CD4-positive, CD25-positive, alpha-beta regulatory T cell (primary cell): ENCODE results near the gene PGA4. TPM values are rescaled to one million over a fixed set of nuclear protein-coding genes. Genes with fewer than 3 reads are reported as not detected.

Source experiments
- ATAC-seq, 2 donors: fragments of 150-1000 bp; cut with Tn5 transposase; one replicate each; pipeline ENCODE4 v1.10.0; 2021; ENCODE audit warnings: low read depth in 2 of 2, moderate number of reproducible peaks in 2 of 2, moderate library complexity in 1 of 2
- DNase-seq, 3 donors: peaks; one replicate each; pipeline versions ENCODE4 v3.0.0 to v3.0.0-alpha.2; 2012 to 2022; ENCODE audit warnings: mixed read lengths in 1 of 3
- H3K27ac ChIP-seq: one replicate; pipeline ENCODE4 v1.7.0; 2013; ENCODE audit warnings: mild to moderate bottlenecking, low read length; ENCODE audit not compliant: insufficient read depth, poor library complexity, severe bottlenecking
- H3K27me3 ChIP-seq: one replicate; pipeline ENCODE4 v1.7.0; 2013; ENCODE audit warnings: low read length; ENCODE audit not compliant: control insufficient read depth, insufficient read depth
- H3K36me3 ChIP-seq: one replicate; pipeline ENCODE4 v1.7.0; 2013; ENCODE audit warnings: mild to moderate bottlenecking, low read length, moderate library complexity; ENCODE audit not compliant: control insufficient read depth, insufficient read depth
- H3K4me1 ChIP-seq: 2 replicates; pipeline ENCODE4 v1.7.0; 2013; ENCODE audit warnings: mild to moderate bottlenecking, low read length; ENCODE audit not compliant: insufficient read depth, control insufficient read depth, poor library complexity, severe bottlenecking
- H3K4me3 ChIP-seq: one replicate; pipeline ENCODE4 v1.7.0; 2013; ENCODE audit warnings: low read depth, mild to moderate bottlenecking, low read length, moderate library complexity
- H3K9me3 ChIP-seq, 2 experiments: 1 replicate in 1 of 2; 2 replicates in 1 of 2; pipeline ENCODE4 v1.7.0; 2013; ENCODE audit warnings: low read length in 2 of 2, mild to moderate bottlenecking in 1 of 2, moderate library complexity in 1 of 2; ENCODE audit not compliant: control insufficient read depth in 2 of 2
- H3K27ac Mint-ChIP-seq, 3 donors: one replicate each; pipeline ENCODE4 v1.8.0; 2020 to 2022; ENCODE audit warnings: mild to moderate bottlenecking in 3 of 3, mixed read lengths in 3 of 3, moderate library complexity in 2 of 3
- H3K27me3 Mint-ChIP-seq: one replicate; pipeline ENCODE4 v1.8.0; 2022; ENCODE audit warnings: mild to moderate bottlenecking, mixed read lengths
- H3K36me3 Mint-ChIP-seq: one replicate; pipeline ENCODE4 v1.8.0; 2020; ENCODE audit warnings: mixed read lengths
- H3K4me1 Mint-ChIP-seq, 4 donors: one replicate each; pipeline ENCODE4 v1.8.0; 2020 to 2022; ENCODE audit warnings: mixed read lengths in 4 of 4, mild to moderate bottlenecking in 1 of 4
- H3K4me3 Mint-ChIP-seq, 4 donors: one replicate each; pipeline ENCODE4 v1.8.0; 2020 to 2022; ENCODE audit warnings: mild to moderate bottlenecking in 4 of 4, mixed read lengths in 4 of 4, moderate library complexity in 3 of 4
- H3K9me3 Mint-ChIP-seq, 7 donors: one replicate each; pipeline ENCODE4 v1.8.0; 2020 to 2022; ENCODE audit warnings: mixed read lengths in 7 of 7, mild to moderate bottlenecking in 3 of 7, moderate library complexity in 2 of 7
- polyA plus RNA-seq, 4 donors: library from polyadenylated mRNA; unstranded; fragments of 300-500 nt; fragmentation: Illumina TruSeq; gene quantifications; one replicate each; pipeline ENCODE4 v1.2.3, GENCODE V29; 2021
- total RNA-seq: library from RNA; stranded (reverse); gene quantifications from one replicate; pipeline ENCODE4 v1.2.3, GENCODE V29; 2022

PGA4 gene
- total and polyA plus RNA-seq, 5 donors from 2014 or later: not detected

- Histone ChIP-seq H3K4me3 (no peak overlapping the region), H3K36me3 (no peaks in the 10 kb centered on the region), H3K27ac (no peak overlapping the region), H3K9me3 (no peaks in the 10 kb centered on the region), H3K4me1 (no peaks in the 10 kb centered on the region), H3K27me3 (no peaks in the 10 kb centered on the region)
- H3K27me3 Mint-ChIP-seq: peaks cover 9% of the 10 kb centered on the region
- ATAC-seq: no peak
- H3K36me3 Mint-ChIP-seq: no peaks in the 10 kb centered on the region
- H3K9me3 Mint-ChIP-seq: peaks cover 0 to 4% (median 0%) of the 10 kb centered on the region in 7 donors
- H3K27ac Mint-ChIP-seq: no peak overlapping the region
- H3K4me3 Mint-ChIP-seq: no peak overlapping the region
- peaks cover 0 to 4% (median 0%) of the 10 kb centered on the region in 4 donors for H3K4me1 Mint-ChIP-seq
- DNase-seq: no peak
Measured at GRCh38 chr11:61267437-61267841, 45.3 kb downstream of the PGA4 start.

DNA sequence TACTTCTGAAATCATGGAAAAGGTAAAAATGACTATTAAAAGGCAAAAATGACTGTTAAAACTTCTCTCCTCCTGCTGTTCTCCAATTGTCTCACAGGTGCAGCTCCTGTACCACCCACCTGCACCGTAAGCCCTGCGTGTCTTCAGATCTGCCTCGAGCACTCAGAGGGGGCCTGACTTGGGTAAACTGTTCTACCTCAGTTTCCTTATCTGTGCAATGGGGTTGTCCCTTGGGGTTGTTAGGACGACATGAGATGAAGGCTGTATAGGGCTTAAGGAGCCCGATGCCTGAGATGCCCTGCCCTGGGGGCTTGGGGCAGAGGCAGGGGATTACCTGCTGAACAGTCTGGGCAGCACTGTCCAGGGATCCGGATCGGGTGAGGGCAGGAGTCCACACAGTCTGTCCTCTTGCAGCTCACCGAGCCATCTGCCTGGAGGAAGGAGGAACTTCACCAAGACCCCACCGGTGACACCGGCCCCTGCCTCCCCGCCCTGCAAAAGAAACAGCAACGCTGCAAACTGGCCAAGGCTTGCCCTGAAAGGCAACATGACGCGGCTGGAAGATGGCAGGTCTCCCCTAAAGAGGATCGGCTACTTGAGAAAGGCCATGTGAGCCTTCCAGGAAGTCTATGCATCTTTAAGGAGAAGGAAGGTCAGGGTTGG, 46.6 kb downstream of the PGA4 start:
- peaks cover 0 to 4% (median 0%) of the 10 kb centered on the region in 4 donors for H3K4me1 Mint-ChIP-seq

DNA sequence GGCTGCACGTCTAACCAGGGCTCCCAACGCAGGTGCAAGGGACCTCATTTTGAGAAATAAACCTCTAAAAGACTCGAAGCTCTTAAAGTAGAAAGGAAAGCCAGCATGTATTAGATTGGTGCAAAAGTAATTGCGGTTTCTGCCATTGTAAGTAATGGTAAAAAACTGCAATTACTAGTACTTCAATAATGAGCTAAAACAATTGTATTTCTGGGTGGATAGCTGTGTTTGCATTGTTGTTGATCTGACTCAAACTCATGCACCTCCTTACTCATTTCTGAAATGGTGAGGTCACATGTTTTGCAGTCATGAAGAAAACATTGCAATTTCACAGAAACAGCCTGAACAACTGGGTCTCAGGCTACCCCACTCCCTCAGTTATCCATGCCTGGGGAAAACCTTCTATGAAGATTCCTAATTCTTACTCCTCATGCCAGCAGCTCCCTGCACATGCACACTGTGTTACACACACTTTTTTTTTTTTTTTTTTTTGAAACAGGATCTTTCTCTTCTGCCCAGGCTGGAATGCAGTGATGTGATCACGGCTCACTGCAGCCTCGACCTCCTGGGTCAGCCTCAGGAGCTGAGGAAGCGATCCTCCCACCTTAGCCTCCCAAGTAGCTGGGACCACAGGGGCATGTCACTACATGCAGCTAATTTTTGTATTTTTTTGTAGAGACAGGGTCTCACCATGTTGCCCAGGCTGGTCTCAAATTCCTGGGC, 48.4 kb downstream of the PGA4 start:
- no peaks in the 10 kb centered on the region for H3K4me1 ChIP-seq
- no peaks in the 10 kb centered on the region for H3K36me3 ChIP-seq
- H3K4me1 Mint-ChIP-seq: peaks cover 0 to 4% (median 0%) of the 10 kb centered on the region in 4 donors
- no peaks in the 10 kb centered on the region for H3K36me3 Mint-ChIP-seq
- H3K9me3 Mint-ChIP-seq: no peaks in the 10 kb centered on the region
- ATAC-seq (no peak), DNase-seq (peak in 1 of 3 donors; percentile 76)
- H3K27me3 Mint-ChIP-seq: no peaks in the 10 kb centered on the region
- H3K9me3 ChIP-seq: no peaks in the 10 kb centered on the region
- no peaks in the 10 kb centered on the region for H3K27me3 ChIP-seq
- peak overlapping the region in 1 of 3 donors; percentile 48 for H3K27ac Mint-ChIP-seq
- no peak overlapping the region for H3K4me3 Mint-ChIP-seq
- H3K4me3 ChIP-seq: no peak overlapping the region
- H3K27ac ChIP-seq: no peak overlapping the region

More for the DNA sequence above, 46.6 kb downstream of the PGA4 start:
- Histone ChIP-seq H3K4me1 (no peaks in the 10 kb centered on the region), H3K9me3 (no peaks in the 10 kb centered on the region), H3K4me3 (no peak overlapping the region), H3K27ac (no peak overlapping the region), H3K27me3 (no peaks in the 10 kb centered on the region), H3K36me3 (no peaks in the 10 kb centered on the region)
- Mint-ChIP-seq H3K27ac (no peak overlapping the region), H3K27me3 (peaks cover under 1% of the 10 kb centered on the region), H3K4me3 (no peak overlapping the region), H3K9me3 (peaks cover 0 to under 1% (median 0%) of the 10 kb centered on the region in 7 donors), H3K36me3 (no peaks in the 10 kb centered on the region)
- ATAC-seq (no peak), DNase-seq (no peak)

DNA sequence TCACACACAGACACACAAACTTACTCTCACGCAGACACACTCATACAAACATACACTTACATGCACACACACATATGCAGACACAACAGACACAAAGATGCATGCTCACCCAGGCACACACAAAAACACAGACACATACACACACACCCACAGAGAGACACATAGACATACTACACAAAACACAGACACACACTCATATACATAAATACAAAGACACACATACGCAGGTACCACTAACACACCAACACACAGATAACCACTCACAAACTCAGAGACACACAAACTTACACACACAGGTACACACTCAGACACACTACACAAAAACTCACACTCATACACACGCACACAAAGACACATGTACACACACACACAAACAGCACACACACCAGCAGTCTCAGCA, 50.6 kb downstream of the PGA4 start:
- Mint-ChIP-seq H3K4me3 (no peak overlapping the region), H3K36me3 (no peaks in the 10 kb centered on the region), H3K4me1 (peaks cover 0 to 4% (median 0%) of the 10 kb centered on the region in 4 donors), H3K27ac (no peak overlapping the region), H3K9me3 (no peaks in the 10 kb centered on the region), H3K27me3 (no peaks in the 10 kb centered on the region)
- no peak overlapping the region for H3K27ac ChIP-seq
- ATAC-seq: no peak
- no peaks in the 10 kb centered on the region for H3K9me3 ChIP-seq
- H3K4me3 ChIP-seq: no peak overlapping the region
- H3K4me1 ChIP-seq: no peaks in the 10 kb centered on the region
- H3K27me3 ChIP-seq: no peaks in the 10 kb centered on the region
- DNase-seq: no peak
- no peaks in the 10 kb centered on the region for H3K36me3 ChIP-seq

DNA sequence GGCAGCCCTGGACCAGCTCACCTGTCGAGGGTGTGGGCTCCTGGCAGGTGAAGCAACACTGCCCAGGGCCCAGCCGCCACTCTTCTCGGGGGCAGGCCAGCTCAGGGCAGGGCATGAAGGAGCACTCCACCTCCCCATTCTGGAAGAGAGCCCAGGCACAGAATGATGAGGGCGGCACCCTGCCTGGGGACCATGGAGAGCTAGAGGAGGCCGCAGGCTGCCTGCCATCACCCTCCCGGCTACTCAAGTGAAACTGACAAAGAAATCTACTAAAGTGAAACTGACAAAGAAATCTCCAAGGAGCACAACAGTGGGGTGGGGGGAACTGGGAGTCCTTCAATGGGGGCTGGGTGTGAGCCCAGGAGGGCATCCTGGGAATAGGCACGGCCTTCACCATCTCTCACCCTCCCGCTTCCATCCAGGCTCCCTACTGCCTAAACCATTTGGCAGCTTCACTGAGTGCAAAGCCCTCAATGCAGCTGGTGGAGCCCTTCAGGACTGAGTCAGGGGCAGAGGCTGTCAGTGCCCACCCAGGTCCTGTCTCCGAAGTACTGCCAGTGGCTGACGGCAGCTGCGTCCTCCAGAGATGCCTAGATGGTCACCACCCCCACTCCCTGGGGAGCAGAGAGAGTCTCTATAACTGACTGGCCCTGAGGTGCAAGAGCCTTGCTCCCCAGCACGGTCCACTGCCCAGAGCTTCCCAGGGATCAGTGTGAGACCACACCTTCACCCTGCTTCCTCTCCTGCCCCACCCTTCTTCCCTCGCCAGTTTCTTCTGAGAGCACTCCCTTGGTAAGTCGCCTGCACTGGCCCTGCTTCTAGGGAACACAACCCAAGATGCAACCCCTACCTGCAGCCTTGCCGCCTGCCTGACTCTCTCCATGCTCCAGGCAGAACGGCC, 51.3 kb downstream of the PGA4 start:
- no peak overlapping the region for H3K4me3 Mint-ChIP-seq
- Histone ChIP-seq H3K4me3 (no peak overlapping the region), H3K36me3 (no peaks in the 10 kb centered on the region), H3K27ac (no peak overlapping the region), H3K4me1 (no peaks in the 10 kb centered on the region), H3K9me3 (no peaks in the 10 kb centered on the region), H3K27me3 (no peaks in the 10 kb centered on the region)
- no peaks in the 10 kb centered on the region for H3K36me3 Mint-ChIP-seq
- peaks cover 0 to 3% (median 0%) of the 10 kb centered on the region in 7 donors for H3K9me3 Mint-ChIP-seq
- no peak overlapping the region for H3K27ac Mint-ChIP-seq
- DNase-seq: no peak
- no peak for ATAC-seq
- H3K4me1 Mint-ChIP-seq: peaks cover 0 to 4% (median 0%) of the 10 kb centered on the region in 4 donors
- peaks cover 5% of the 10 kb centered on the region for H3K27me3 Mint-ChIP-seq

DNA sequence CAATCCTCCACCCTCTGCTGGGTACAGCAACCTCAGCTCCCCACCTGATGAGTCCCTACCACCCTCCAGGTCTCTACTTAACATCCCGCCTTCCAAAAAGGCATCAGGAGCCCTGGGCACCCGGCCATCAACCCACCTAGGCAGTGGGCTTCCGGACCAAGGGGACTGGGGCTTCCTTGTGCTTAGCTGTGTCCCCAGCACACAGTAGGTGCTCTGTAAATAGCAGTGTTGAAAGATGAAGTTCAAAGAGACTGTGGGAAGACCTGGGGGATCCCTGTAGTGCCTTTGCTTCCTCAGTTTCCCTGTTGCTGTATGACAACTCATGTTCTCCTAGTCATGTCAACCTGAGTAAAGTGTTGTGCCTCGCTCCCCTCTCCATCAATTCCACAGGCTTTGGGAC, 51.9 kb downstream of the PGA4 start:
- no peaks in the 10 kb centered on the region for H3K27me3 ChIP-seq
- no peaks in the 10 kb centered on the region for H3K9me3 ChIP-seq
- H3K4me1 ChIP-seq: no peaks in the 10 kb centered on the region
- no peak overlapping the region for H3K27ac ChIP-seq
- Mint-ChIP-seq H3K4me1 (peaks cover 0 to 4% (median 0%) of the 10 kb centered on the region in 4 donors), H3K27ac (no peak overlapping the region), H3K27me3 (peaks cover 7% of the 10 kb centered on the region), H3K4me3 (no peak overlapping the region), H3K36me3 (no peaks in the 10 kb centered on the region), H3K9me3 (peaks cover 0 to 4% (median 0%) of the 10 kb centered on the region in 7 donors)
- H3K36me3 ChIP-seq: no peaks in the 10 kb centered on the region
- ATAC-seq: no peak
- no peak overlapping the region for H3K4me3 ChIP-seq
- DNase-seq: no peak

DNA sequence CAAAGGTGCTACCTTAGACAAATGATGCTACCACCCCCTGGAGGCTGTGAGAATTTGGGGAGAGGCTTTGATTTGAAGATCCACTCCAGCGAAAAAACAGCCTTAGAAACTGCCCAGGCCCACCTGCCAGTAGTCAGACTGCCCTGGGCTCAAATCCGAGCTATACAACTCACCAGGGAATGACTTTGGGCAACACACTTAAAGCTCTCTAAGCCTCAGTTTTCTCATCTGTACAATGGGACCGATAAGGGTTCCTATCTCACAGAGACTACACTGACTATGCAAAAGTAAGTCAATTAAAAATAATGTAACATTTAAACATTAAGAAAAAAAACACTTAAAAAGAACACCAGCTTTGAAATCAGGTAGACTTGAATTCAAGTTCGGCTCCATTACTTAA, 53.0 kb downstream of the PGA4 start:
- no peaks in the 10 kb centered on the region for H3K27me3 ChIP-seq
- no peaks in the 10 kb centered on the region for H3K9me3 ChIP-seq
- no peaks in the 10 kb centered on the region for H3K36me3 ChIP-seq
- no peaks in the 10 kb centered on the region for H3K36me3 Mint-ChIP-seq
- peaks cover 0 to under 1% (median 0%) of the 10 kb centered on the region in 4 donors for H3K4me1 Mint-ChIP-seq
- H3K27ac ChIP-seq: no peak overlapping the region
- H3K4me3 Mint-ChIP-seq: no peak overlapping the region
- DNase-seq: no peak
- H3K9me3 Mint-ChIP-seq: peaks cover 0 to 4% (median 0%) of the 10 kb centered on the region in 7 donors
- ATAC-seq: no peak
- H3K4me3 ChIP-seq: no peak overlapping the region
- peaks cover 14% of the 10 kb centered on the region for H3K27me3 Mint-ChIP-seq
- H3K4me1 ChIP-seq: no peaks in the 10 kb centered on the region
- no peak overlapping the region for H3K27ac Mint-ChIP-seq
